Activated naive CD8-positive, alpha-beta T cell treated with anti-CD3 and anti-CD28 coated beads, Interleukin-2, amount 50 U/mL, for 16 hours (primary cell): ENCODE measurements around the gene ANKRD16.
"Not testable (repeated sequence)": the region's sequence is repeated elsewhere in the genome, so short reads cannot be mapped to it uniquely, and the experiment has no call there.

Experiments
- DNase-seq: peaks from one replicate; pipeline ENCODE4 v3.0.0-alpha.2; 2020; ENCODE audit warnings: low read depth, low spot score

Gene ANKRD16

DNA sequence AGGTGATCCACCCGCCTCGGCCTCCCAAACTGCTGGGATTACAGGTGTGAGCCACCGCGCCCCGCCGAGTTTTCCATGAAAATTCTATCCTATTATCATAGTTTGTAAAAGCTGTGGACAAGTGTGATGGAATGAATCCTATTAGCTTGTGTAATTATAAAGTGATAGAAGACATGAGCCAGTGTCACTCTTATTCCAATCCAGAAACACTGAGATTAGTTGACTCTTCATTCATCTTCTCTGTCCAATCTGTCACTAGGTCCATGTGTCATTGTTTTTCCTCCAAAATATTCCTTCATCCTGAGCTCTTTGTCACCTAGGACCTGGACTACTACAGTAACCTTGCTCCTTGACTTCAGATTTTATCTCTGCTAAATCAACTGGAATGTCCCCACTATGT is 13.9 kb upstream of the ANKRD16 start:
- DNase-seq, result no peak

DNA sequence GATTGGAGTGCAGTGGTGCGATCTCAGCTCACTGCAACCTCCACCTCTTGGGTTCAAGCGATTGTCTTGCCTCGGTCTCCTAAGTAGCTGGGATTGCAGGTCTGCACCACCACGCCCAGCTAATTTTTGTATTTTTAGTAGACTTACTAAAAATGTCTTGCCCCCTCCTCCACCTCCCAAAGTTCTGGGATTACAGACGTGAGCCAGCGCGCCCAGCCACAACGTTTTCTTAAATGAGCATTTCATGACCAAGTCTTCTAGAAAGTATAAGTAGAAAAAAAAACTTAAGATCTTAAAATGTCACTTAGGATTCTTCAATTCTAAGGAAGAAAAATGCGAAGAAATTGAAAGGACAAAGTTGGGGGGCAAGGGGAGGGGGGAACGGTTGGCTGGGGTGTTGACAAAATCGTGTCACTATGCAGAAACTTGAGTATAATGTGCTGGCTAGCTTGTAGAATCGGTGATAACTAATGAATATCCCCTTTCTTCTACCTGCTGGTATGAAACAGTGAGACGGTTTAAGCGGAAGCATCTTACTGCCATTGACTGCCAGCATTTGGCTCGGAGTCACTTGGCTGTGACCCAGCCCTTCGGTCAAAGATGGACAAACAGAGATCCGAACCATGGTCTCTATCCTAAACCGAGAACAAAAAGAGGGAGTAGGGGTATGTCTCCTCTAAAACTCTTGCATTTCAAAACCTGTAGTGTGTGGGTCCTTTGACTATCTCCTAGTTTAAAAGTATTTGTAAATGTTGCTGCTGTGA is 13.0 kb upstream of the ANKRD16 start:
- DNase-seq, result no peak

DNA sequence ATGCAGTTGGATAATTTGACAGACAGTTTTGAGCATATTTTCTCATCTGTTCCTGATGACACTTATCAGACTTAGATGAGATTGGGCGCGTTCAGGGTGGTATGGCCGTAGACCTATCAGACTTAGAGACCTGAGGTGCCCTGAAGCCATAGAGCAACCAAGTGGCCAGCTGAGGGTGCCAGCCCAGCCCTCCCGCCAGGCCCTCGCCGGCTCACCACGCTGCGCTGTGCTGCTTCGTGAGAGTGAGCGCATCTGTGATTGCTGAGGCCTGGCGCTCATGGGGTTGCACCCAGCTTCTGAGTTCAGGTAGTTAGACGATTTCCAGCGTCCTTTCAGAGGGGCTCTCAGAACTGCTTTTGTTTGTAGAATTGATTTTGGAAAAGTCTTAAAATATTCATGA is 10.6 kb upstream of the ANKRD16 start:
- DNase-seq, result no peak

DNA sequence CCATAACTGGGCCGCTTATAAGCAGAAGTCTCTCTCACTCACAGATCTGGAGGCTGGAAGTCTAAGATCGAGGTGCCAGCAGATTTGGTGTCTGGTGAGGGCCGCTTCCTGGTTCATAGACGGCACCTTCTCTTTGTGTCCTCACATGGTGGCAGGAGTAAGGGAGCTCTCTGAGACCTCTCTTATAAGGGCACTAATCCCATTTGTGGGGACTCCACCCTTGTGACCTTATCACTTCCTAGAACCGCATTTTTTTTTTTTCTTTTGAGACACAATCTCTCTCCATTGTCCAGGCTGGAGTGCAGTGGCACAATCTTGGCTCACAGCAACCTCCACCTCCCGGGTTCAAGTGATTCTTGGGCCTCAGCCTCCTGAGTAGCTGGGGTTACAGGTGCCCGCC is 8.5 kb upstream of the ANKRD16 start:
- no peak for DNase-seq

DNA sequence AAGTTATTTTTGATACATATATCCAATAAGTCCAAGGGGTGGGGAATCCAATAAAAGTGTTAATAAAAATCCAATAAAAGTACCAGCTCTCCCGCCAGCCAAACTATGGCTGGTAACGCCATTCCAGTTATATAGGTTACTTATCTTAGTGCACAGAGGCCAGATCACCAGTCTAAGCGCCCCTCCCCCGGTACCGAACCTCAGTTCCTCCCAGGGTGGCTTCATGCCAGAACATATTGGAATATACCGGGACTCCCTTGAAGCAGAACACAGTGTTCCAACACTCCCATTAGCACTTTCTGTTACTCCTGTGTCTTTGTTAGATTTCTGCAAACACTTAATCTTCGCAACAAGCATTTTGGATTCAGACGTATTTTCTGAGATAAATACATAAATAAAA is 7.8 kb upstream of the ANKRD16 start:
- no peak for DNase-seq

DNA sequence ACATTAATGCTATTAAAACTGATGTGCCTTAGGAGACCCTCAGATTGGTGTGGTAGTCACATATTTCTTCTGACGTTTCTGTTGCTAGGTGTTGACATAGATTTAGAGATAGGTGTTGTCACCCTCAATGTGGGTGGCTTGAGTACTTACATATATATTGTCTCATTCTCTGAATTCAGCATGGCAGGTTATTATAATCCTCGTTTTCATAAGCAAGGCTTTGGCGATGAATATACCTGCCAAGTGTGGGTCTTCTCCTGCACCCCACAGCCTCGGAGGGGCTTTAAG is 7.3 kb upstream of the ANKRD16 start:
- DNase-seq, result no peak

DNA sequence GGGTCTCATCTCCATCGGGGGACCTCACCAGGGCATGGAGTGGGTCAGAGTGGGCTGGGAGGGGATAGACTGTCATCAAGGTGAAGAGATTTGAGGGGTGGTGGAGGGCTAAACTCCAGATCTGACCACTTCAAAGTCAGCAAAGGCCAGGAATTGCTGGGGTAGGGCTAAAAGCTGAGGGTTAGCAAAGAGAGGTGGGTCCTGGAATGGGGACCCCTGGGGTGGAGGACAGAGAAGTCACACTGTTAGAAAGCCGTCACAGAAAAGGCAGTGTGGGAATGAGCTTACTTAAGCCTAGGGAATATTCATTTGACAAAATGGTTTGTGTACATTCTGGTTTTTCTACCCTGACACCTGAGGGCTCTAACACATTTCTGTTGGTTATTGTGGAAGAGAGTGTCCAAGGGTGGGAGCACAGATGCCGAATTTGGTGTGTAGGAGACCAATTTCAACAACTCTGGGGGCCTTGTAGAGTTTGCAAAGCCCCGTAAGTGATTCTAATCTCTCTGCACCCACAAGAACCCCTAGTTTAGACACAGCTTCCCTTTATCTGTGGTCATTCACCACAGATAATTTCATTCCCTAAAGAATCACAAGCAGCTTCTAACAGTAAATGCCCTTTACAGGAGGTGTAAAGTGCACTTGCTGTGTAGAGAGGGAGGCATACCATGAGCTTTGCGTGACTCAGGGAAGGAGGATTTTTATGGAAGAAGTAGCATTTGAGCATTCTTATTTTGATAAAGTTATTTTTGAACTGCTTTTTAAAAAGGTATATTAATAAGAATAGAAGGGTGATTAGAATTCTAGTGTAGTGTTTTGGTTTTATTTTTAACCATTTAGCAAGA is 6.7 kb upstream of the ANKRD16 start:
- DNase-seq, result no peak

DNA sequence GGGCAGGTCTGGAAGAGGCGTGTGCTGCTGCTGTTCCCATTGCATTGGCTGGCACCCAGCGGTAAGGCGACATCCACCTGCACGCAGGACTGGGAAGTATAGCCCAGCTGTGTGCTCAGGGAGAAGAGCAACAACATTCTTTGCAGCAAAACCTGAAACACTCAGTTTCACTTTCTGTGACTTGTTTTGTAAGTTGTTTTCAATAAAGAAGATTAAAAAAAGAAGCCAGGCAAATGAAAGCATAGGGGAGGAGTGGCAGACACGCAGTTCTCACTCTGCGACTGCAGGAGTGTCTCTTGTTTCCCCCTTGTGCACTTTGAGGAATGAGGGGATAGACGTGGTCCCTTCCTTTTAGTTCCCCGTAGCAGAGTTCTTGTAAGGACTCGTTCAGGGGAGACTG is 6.1 kb upstream of the ANKRD16 start:
- DNase-seq, result no peak

DNA sequence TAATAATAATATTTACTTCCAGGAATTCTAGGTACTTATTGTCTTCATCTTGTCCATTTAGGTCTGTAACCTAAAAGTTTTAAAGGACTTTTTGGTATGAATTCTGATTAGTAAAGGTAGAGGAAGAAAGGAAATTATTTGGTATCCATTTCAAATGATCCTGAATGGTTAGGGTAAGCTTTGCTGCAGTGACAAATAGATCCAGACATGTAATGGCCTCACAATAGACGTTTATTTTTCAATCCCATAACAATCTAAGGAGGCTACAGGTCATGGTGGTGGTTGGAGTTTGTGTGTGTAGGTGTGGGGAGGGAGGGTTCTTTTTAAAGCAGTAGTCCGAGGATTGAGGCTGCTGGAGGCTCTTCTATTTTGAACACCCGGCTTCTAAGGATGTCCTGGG is 5.7 kb upstream of the ANKRD16 start:
- no peak for DNase-seq

DNA sequence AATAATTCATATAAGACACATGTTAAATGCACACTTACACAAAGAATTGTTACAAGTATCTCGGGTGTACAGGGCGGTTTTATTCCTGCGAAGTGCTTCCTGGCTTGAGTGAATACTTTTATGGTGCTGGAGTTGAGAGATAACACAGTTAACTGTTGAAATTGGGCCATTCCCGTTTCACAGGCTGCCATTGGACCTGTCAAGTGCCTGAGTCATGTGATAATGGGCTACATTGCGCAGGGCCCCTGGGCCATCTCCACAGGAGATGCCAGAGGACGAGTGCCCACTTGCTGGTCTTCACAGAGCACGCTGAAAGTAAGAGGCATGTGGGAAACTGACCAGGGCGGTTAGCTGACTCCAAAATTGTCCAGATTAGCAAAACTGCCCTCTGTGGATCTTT is 5.2 kb upstream of the ANKRD16 start:
- DNase-seq, result no peak

DNA sequence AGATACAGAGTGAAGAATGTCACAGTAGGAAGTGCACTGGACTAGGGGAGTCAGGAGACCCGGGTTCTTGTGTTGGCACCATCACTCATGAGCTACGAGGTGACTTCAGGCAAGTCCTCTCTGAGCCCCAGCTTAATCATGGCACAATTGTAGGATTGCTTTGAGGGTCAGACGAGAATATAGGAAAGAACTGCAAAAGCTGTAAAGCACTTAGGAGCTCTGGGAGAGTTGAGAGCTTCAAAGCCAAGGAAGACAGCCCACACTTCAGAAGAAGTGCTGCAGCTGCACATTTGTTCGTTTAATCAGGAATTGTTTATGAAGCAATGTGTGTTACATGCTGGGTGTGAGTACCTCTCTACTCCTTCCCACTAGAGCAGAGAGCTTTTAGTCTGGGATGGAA is 4.7 kb upstream of the ANKRD16 start:
- no peak for DNase-seq

DNA sequence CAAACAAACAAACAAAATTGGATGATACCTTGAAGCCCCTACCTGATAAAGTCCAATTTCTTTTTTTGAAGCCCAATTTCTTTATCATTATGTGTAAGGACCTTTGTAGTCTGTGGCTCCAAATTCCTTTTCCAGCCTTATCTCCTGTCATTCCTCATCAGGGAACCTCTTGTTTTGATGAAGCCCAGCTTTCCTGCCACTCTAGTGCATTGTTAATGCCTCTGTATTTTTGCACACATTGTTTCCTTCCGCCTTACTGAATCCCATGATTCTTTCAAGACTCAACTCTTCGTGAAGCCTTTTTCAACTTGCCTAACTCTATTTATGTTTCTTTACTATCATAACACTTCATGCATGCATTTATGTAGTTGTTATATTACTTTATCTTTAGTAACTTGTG is 3.6 kb upstream of the ANKRD16 start:
- DNase-seq, result no peak

DNA sequence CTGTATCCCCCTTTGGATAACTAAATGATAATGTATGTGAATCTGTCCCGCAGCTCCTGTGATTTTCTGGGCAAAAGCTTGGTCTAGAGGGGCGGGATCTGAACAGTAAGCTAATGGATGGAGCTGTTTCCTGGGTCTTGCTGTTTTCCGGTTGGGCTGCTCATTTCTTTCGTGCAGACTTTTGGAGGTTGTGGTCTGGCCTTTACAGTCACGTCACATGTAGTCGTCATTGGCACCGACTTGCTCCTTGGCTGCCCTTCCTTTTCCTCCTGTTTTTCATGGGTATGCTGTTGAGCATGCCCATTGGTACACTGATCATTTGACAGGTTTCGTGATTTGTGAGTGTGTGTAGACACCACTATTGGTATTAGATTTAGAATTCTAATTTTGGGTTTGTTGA is 2.3 kb upstream of the ANKRD16 start:
- no peak for DNase-seq

DNA sequence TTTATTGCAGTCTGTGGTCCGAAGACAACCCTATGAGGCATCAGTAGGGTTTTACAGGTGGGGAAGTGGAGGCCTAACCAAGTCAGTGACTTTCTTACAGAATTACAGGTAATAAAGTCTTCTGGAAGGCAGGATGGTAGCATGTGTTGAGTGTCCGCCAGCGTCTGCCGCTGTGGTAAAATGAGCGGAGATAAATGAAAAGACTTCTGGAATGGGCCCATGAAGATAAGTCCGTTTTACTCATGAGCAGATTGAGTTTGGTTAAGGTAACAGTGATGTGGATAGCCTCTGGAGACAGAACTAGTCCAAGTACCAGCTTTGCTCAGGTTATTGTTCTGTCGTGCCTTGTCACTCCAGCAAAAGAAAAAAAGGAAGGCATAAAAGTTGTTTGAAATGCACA is 1.3 kb upstream of the ANKRD16 start:
- DNase-seq, result no peak

DNA sequence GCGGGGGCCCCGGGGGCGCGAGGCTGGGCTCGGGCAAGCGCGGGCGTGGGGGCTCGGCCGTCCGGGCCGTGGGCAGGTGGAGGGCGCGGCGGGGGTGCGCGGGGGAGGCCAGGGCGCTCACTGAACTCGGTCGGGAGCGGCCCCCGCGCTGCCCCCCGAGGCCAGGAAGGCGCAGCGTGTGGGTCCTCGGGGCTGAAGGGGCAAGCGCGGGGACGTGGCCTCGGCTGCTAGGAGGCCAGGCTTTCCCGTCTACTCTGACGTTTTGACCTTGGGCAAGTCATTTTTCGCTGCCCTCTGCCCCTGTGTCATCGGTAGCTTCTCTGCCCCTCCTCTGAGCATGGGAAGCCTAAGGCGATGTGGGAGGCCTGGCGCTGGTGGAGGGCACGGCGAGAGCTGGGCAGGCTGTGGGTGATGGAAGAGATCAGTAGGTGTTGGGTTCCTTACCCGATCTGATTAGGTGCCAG is 791 bp upstream of the ANKRD16 start:
- no peak for DNase-seq

DNA sequence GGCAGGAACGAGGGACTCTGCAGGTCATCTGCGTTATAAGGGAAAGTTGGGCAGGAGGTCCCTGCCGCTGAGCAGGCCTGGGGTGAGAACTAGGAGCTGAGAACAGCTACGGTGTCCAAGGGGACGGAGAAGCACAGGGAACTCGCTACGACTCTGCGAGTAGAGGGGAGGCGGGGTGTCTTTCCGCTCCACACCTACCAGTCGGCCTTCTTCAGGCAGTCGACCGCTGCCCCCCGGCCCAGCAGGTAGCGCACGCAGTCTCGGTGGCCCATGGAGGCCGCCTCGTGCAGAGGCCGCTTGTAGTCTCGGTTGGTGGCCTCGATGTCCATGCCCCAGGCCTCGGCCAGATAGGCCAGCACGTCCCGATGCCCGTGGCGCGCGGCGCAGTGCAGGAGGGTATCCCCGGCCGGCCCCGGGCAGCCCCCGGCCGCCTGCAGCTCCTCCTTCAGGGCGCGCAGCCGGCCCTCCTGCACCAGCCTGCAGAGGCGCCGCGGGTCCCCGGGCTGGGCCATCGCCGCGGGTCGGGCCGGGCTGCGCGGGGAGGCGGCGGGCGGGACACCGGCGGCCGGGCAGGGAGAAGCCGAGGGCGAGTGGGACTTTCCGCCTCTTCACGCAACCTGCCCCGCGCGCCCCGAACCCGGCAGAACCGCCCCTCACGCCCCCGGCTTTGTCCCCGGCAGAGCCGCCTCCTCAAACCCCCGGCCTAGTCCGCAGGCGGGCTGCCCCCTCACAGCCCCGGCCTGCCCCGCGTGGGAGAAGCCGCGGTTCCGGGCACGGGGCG is 660 bp downstream of the ANKRD16 start:
- no peak for DNase-seq

DNA sequence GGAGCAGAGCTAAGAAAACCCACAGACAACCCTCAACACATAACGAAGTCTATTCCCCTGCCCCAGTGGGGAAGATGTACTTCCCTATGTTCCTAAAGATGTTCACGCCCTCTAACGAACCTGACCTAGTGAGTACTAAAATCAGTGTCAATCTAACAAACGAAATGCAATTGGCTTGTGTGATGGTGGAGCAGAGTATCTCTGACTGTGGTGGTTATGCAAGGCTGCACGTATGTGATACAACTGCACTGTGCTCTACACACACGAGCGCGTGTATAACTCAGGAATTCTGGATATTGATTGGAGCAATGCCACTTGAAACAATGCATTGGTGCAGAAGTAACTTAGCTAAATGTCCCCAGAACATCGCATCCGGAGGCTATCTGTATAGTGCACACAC is 1.3 kb downstream of the ANKRD16 start:
- no peak for DNase-seq

DNA sequence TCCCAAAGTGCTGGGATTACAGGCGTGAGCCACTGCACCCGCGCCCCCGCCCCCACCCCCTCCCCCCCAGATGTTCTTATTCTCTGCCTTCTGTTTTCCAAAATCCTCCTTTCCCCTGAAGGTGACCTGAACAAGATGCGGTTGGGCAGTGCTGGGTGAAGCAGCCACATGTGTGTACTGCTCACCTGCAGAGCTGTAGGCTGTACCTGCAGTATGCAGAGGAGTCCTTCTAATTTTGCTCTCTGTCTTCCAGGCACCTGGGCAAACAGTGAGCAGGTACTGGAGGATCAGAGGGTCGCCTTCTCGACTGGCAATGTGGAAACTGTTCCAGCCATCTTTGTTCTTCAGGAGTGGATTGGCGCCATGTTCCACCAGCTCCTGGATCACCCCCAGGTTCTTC is 2.1 kb downstream of the ANKRD16 start:
- no peak for DNase-seq

DNA sequence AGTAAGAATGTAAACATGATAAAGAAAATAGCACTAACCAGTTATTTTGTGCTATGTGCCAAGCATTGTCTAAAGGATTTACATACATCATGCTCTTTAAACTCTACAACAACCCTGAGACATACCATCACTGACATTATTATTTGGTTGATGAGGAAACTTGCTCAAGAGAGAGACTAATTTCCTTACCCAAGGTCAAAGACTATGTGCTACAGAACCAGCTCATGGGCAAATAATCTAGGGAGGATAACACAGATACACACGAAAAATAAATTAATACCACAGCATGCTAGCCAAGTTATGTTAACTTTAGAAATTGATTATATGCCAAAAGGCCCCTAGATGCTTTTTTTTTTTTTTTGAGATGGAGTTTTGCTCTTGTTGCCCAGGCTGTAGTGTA is 2.7 kb downstream of the ANKRD16 start:
- no peak for DNase-seq

DNA sequence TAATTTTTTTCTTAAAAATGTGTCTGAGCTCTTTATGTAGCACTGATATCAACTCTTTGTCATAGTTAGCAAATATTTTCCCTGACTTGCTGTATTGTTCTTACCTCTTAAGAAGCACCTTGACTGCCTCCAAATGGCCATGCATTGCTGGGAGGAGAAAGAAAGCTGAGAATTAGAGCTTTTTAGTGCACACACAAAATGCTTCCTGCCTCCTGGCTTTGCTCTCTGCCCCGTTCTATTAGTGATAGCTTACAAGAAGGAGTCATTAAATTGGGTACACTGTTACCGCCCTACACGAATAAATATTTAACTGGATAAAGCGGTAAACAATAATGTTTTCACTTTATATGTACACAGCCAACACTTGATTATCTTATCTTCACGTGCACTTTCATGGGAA is 4.1 kb downstream of the ANKRD16 start:
- no peak for DNase-seq

DNA sequence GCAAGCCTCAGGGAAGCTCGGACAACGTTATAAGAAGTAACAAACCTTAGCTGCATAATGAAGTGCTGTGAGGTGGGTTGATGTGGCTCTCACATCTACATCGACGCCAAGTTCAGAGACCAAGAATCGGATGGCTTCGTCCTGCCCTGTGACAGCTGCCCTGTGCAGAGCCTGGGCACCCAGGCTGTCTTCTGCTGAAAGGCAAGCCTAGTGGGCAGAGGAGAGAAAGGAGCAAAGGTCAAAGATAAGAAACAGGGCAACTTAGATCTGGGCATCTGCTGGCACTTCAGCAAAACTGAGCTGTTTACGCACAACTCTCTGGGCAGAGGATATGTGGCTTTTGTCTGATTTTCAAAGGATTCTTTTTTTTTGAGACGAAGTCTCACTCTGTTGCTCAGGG is 6.7 kb downstream of the ANKRD16 start:
- DNase-seq, result no peak

DNA sequence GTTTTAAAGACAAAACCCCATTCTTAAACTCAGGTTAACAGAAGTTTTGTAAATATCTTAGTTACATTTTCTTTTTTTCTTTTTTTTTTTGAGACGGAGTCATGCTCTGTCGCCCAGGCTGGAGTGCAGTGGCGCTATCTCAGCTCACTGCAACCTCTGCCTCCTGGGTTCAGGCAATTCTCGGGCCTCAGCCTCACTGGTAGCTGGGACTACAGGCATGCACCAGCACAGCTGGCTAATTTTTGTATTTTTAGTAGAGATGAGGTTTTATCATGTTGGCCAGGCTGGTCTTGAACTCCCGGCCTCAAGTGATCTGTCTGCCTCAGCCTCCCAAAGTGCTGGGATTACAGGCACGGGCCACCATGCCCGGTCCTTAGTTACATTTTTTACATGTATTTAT is 12.7 kb downstream of the ANKRD16 start:
- DNase-seq, result not testable (repeated sequence)
